Heart left ventricle (tissue), 13 donors: Measurements from ENCODE around the gene STAB1.

Source experiments
- POLR2A ChIP-seq, 2 donors: fragments of 450-650 bp; IDR thresholded peaks; one replicate each; pipeline ENCODE4 v1.6.1; 2017; ENCODE audit warnings: antibody characterized with exemption in 2 of 2, mild to moderate bottlenecking in 2 of 2, moderate library complexity in 2 of 2
- TF ChIP-seq, protein P1 (sequence below), 12 donors: fragments of 200-600 bp; sonication (generic) in 4 of 12; IDR thresholded peaks; one replicate each; pipeline versions ENCODE4 v1.5.0 to v1.8.0; 2018 to 2022; ENCODE audit warnings: antibody characterized with exemption in 12 of 12, mild to moderate bottlenecking in 5 of 12
- donor health status: ischemic (EF 13 %, LVEDD 7.1; RV severe dilation, severe dysfunction).
- donor health status: DM: no; HTN: yes; CAD: no.
- donor health status: DM: no; HTN: no; CAD: no.
- donor health status: ischemic (EF 25% LVEDD 6.9; RV normal size, moderate dysfunction).
- donor health status: ischemic (EF 25% LVEDD 5.7; RV mildly dilated, moderate dysfunction).
- donor health status: ischemic (EF 35%, LVEDD 5.7; RV mildly dilated, moderate dysfunction).
- donor health status: nonischemic (EF 11% LVEDD 7.7; RV severe dilation, severe dysfunction).
- donor health status: DM: yes; HTN: yes; CAD: no.
- donor health status: PGD.
- donor health status: ischemic (EF 29% LVEDD 5.4; RV normal size, mild dysfunction).
- donor health status: nonischemic (EF 23%, LVEDD 6.1; RV moderate dilation, normal function).

DNA sequence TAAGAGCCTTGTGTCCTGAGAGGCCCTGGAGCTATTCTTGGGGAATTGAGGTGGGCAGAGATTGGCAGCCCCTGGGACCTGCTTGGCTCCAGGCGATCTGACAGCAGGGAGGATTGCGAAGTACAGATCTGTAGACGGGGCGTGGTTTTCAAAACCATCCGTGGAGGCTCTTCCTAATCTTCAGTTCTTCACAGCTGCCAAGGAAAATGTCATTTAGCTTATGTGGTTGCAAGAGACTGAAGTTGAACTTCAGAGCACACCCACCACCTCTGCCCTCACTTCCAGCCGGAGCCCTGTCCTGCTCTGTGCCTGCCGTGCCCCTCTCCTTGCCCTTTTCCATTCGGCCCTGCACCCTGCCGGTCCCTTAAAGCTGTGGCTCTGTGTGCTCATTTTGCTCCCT lies 26.8 kb upstream of the STAB1 start:
- TF ChIP-seq, protein P1, sequence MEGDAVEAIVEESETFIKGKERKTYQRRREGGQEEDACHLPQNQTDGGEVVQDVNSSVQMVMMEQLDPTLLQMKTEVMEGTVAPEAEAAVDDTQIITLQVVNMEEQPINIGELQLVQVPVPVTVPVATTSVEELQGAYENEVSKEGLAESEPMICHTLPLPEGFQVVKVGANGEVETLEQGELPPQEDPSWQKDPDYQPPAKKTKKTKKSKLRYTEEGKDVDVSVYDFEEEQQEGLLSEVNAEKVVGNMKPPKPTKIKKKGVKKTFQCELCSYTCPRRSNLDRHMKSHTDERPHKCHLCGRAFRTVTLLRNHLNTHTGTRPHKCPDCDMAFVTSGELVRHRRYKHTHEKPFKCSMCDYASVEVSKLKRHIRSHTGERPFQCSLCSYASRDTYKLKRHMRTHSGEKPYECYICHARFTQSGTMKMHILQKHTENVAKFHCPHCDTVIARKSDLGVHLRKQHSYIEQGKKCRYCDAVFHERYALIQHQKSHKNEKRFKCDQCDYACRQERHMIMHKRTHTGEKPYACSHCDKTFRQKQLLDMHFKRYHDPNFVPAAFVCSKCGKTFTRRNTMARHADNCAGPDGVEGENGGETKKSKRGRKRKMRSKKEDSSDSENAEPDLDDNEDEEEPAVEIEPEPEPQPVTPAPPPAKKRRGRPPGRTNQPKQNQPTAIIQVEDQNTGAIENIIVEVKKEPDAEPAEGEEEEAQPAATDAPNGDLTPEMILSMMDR (IDR thresholded peaks at IDR 0.05): no peak
- no peak for TF ChIP-seq POLR2A (IDR thresholded peaks at IDR 0.05)
